ENCODE results near the gene PPP1R3C. TPM values are rescaled to one million over a fixed set of nuclear protein-coding genes. Genes with fewer than 3 reads are reported as not detected.

The PPP1R3C gene
- total and polyA plus RNA-seq, 2 of the 4 experiments (the other 2 are of a cell fraction) = 17.4 to 62.9 TPM

GRCh38 chr10:91579329-91579985, 53.4 kb downstream of the PPP1R3C start (continued):
- no peak for TF ChIP-seq CTCF (conservative IDR thresholded peaks at IDR 0.05; ENCODE audit: low read depth, low read length)

Other genes starting within 250 kb of the PPP1R3C start
- 5.9 and 10.3 TPM in 2 replicates for gene HECTD2, start 222.7 kb downstream of the PPP1R3C start, total RNA-seq (2012; rRNA removed)
- 3.2 and 5.2 TPM in 2 replicates for gene HECTD2, start 222.7 kb downstream of the PPP1R3C start, polyA plus RNA-seq (2012; rRNA removed)
- gene TNKS2, start 165.4 kb upstream of the PPP1R3C start, total RNA-seq (2012; rRNA removed) = 41.4 and 49.4 TPM in 2 replicates
- 13.3 and 17.0 TPM in 2 replicates for gene TNKS2, start 165.4 kb upstream of the PPP1R3C start, polyA plus RNA-seq (2012; rRNA removed)